Brain microvascular endothelial cell (primary cell): ENCODE measurements around the gene RPE65.

Source experiments
- DNase-seq: peaks from one replicate; pipeline ENCODE4 v3.0.0-alpha.2; 2020
- H3K27ac ChIP-seq: fragments of 250-450 bp; sonication (Bioruptor Pico); 2 replicates; pipeline ENCODE4 v1.5.1; 2020; ENCODE audit warnings: mild to moderate bottlenecking, moderate library complexity
- H3K27me3 ChIP-seq: fragments of 250-450 bp; sonication (Bioruptor Pico); replicated peaks from 2 replicates; pipeline ENCODE4 v1.5.1; 2020; ENCODE audit warnings: mild to moderate bottlenecking
- H3K36me3 ChIP-seq: fragments of 250-450 bp; sonication (Bioruptor Pico); replicated peaks from 2 replicates; pipeline ENCODE4 v1.5.1; 2020; ENCODE audit warnings: mild to moderate bottlenecking
- H3K4me3 ChIP-seq: 2 replicates; pipeline ENCODE4 v1.5.1; 2011; ENCODE audit warnings: low read depth, mild to moderate bottlenecking, control low read depth, low read length, moderate library complexity
- CTCF ChIP-seq: IDR thresholded peaks from 2 replicates; pipeline ENCODE4 v1.5.1; 2011; ENCODE audit warnings: low read depth, mild to moderate bottlenecking, moderate library complexity, low read length, control low read depth, inconsistent platforms; ENCODE audit errors: missing control alignments
- in situ Hi-C: cut with HindIII; loops from 2 replicates; pipeline ENCODE4 v1.10.0; 2017; ENCODE audit warnings: low sequenced_read_pairs, low pct_ligation_motif_present

Gene RPE65

DNA sequence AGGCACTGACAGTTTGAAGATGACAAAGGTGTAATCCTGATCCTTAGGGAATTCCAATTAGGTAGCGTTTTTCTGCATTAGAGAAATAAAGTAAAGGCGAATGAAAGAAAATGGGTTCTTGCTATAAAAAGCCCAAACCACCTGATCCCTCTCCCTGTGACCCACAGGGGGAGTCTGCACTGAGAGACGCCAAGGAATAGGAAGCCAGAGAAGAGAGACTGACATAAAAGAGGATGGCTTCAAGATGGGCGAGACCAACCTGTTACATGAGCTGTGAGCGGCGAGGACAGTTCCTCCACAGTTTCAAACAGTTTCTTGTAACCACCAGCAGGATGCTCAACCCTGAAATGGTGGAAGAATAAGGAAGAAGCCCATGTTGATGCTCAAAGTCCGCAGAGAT lies 1.4 kb downstream of the RPE65 start:
- H3K27ac ChIP-seq = no peak overlapping the region
- H3K27me3 ChIP-seq = no peaks in the 10 kb centered on the region
- in situ Hi-C loops = no loop called here
- H3K4me3 ChIP-seq = no peak overlapping the region
- TF ChIP-seq CTCF = peak; percentile 6
- no peaks in the 10 kb centered on the region for H3K36me3 ChIP-seq
- no peak for DNase-seq

- Histone ChIP-seq H3K36me3 (no peaks in the 10 kb centered on the region), H3K27ac (no peak overlapping the region), H3K4me3 (no peak overlapping the region), H3K27me3 (no peaks in the 10 kb centered on the region)
- DNase-seq = no peak
- in situ Hi-C loops = no loop called here
- TF ChIP-seq CTCF = no peak
Observed at GRCh38 chr1:68445709-68446108, 4.0 kb downstream of the RPE65 start.

DNA sequence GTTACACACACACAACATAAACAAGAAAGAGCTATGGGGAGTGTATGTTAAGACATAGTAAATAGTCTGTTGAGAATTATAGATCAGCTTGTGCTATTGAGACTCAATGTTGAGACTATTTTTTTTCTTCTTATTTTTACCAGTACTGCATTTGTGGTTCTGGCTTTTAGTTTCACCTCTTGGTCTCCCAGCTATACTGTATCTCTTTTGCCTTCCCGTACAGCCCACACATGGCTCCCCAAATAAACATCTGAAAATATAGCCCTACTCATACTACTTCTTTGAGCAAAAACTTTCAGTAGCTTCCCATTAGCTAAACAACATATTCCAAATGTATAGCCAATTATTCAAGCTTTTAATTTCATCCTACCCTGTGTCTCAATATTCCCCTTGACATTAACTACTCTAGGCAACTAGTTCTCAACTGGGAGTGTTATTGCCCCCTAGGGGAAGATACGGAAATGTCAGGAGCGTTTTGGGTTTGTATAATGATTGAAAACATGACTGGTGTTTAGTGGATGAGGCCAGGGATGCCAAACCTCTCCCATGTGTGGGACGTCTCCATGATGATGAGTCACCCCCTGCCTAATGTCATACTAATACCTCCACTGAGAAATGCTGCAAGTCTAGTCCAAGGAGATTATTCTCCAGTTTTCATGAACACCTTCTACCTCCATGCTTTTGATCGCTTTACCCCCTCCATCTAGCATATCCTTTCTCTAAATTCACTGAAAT lies 6.8 kb downstream of the RPE65 start:
- DNase-seq = peak; percentile 81
- Histone ChIP-seq H3K4me3 (no peak overlapping the region), H3K36me3 (no peaks in the 10 kb centered on the region), H3K27me3 (no peaks in the 10 kb centered on the region), H3K27ac (no peak overlapping the region)
- in situ Hi-C loops = no loop called here
- peak; percentile 75 for TF ChIP-seq CTCF

DNA sequence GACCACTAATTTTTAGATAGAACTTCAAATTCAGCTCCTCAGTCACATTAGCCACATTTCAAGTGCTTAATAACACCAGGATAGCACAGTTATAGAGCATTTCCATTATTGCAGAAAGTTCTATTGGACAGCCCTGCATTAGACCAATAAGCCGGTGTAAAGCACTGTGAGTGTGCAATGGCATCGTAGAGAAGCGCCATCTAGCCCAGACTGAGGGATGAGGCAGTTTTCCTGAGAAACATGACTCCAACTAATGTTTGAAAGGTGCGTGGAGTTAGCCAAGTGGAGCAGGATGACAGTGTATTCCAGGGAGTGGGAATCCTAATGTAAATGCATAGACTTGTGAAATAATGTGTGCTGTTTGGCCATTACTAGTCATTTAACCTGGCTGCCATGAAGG lies 7.7 kb downstream of the RPE65 start:
- no peak overlapping the region for H3K4me3 ChIP-seq
- H3K27me3 ChIP-seq = no peaks in the 10 kb centered on the region
- in situ Hi-C loops = no loop called here
- no peak overlapping the region for H3K27ac ChIP-seq
- no peak for DNase-seq
- no peak for TF ChIP-seq CTCF
- H3K36me3 ChIP-seq = no peaks in the 10 kb centered on the region

- no peak for DNase-seq
- no peak overlapping the region for H3K4me3 ChIP-seq
- no peak overlapping the region for H3K27ac ChIP-seq
- no peaks in the 10 kb centered on the region for H3K36me3 ChIP-seq
- no peak for TF ChIP-seq CTCF
- no peaks in the 10 kb centered on the region for H3K27me3 ChIP-seq
- in situ Hi-C loops = no loop called here
Observed at GRCh38 chr1:68438310-68438709, 11.4 kb downstream of the RPE65 start.

GRCh38 chr1:68433395-68433794 lies 16.4 kb downstream of the RPE65 start:
- in situ Hi-C loops = no loop called here
- Histone ChIP-seq H3K27me3 (no peaks in the 10 kb centered on the region), H3K27ac (no peak overlapping the region), H3K36me3 (no peaks in the 10 kb centered on the region), H3K4me3 (no peak overlapping the region)
- TF ChIP-seq CTCF = no peak
- no peak for DNase-seq
